ENCODE measurements around the gene ZPR1.
"Not testable (repeated sequence)": the region's sequence is repeated elsewhere in the genome, so short reads cannot be mapped to it uniquely, and the experiment has no call there.

ZPR1 gene

GRCh38 chr11:116823031-116823843 is 35.4 kb upstream of the ZPR1 start, which contains the start of gene APOA4:
Gene APOA4 (minus strand): TSS chr11:116823304. CDS start chr11:116823191, 113 bp downstream.
- DNase-seq, result no peak

GRCh38 chr11:116822575-116822974 is 34.8 kb upstream of the ZPR1 start:
- no peak for DNase-seq

GRCh38 chr11:116821050-116821918 is 33.5 kb upstream of the ZPR1 start:
- no peak for DNase-seq

- no peak for DNase-seq
These were observed 31.2 kb upstream of the ZPR1 start for GRCh38 chr11:116819049-116819448.

GRCh38 chr11:116814502-116814901 is 26.7 kb upstream of the ZPR1 start:
- DNase-seq, result no peak

- no peak for DNase-seq
These were observed 26.1 kb upstream of the ZPR1 start for GRCh38 chr11:116813781-116814471.

- DNase-seq, result no peak
These were observed 25.3 kb upstream of the ZPR1 start for GRCh38 chr11:116813170-116813569.

- DNase-seq, result no peak
These were observed 24.3 kb upstream of the ZPR1 start for GRCh38 chr11:116812109-116812508.

GRCh38 chr11:116811194-116811593 is 23.4 kb upstream of the ZPR1 start:
- no peak for DNase-seq

- no peak for DNase-seq
These were observed 20.7 kb upstream of the ZPR1 start for GRCh38 chr11:116808262-116809175.

- no peak for DNase-seq
These were observed 19.9 kb upstream of the ZPR1 start for GRCh38 chr11:116807601-116808261.

GRCh38 chr11:116804001-116804400 is 16.2 kb upstream of the ZPR1 start:
- no peak for DNase-seq

GRCh38 chr11:116801662-116802061 is 13.8 kb upstream of the ZPR1 start:
- DNase-seq, result not testable (repeated sequence)

- no peak for DNase-seq
These were observed 12.8 kb upstream of the ZPR1 start for GRCh38 chr11:116800610-116801009.

- no peak for DNase-seq
These were observed 10.5 kb upstream of the ZPR1 start for GRCh38 chr11:116798368-116798767.

GRCh38 chr11:116797816-116798215 is 10.0 kb upstream of the ZPR1 start:
- no peak for DNase-seq

- DNase-seq, result no peak
These were observed 8.7 kb upstream of the ZPR1 start for GRCh38 chr11:116796548-116796947.

GRCh38 chr11:116794851-116795250 is 7.0 kb upstream of the ZPR1 start:
- DNase-seq, result no peak

- peak; percentile 16 for DNase-seq
These were observed 5.9 kb upstream of the ZPR1 start for GRCh38 chr11:116793772-116794097.

- DNase-seq, result no peak
These were observed 5.3 kb upstream of the ZPR1 start for GRCh38 chr11:116792869-116793771.

All from NCI-H2171 treated with DMSO at 0.1 percent for 48 hours (cell line).